ENCODE measurements around the gene TCF7L1. TPM values are rescaled to one million over a fixed set of nuclear protein-coding genes. Genes with fewer than 3 reads are reported as not detected.

The TCF7L1 gene
- total and polyA plus RNA-seq, 9 of the 15 experiments (the other 6 are each of a cell fraction or from before 2014, with no cell fraction given), result 0.03 to 0.11 (median 0.07) TPM; not detected in 5

- ChIA-PET POLR2A (interaction anchor here (1.2 kb wide), 1 partner anchor 40 kb away, joined by 3 read pairs; no protein-coding TSS in a partner anchor), CTCF (ENCODE audit: low intra/inter-chr PET ratio) (no interaction called here)
- no peak overlapping the region for H3K4me2 ChIP-seq (ENCODE audit: insufficient read depth, low read length)
- no peaks in the 10 kb centered on the region for H3K79me2 ChIP-seq (ENCODE audit: control insufficient read depth, insufficient read depth, low read length)
- H3K36me3 ChIP-seq (ENCODE audit: control insufficient read depth, insufficient read depth, low read length), result no peaks in the 10 kb centered on the region
- H3K4me1 ChIP-seq (replicated peaks in 1 of 2; ENCODE audit: control insufficient read depth in 2 of 2, insufficient read depth in 2 of 2, low read length in 2 of 2), result no peaks in the 10 kb centered on the region
- H3K27me3 ChIP-seq (ENCODE audit: control insufficient read depth in 2 of 2, insufficient read depth in 2 of 2, low read length in 2 of 2), result peaks cover 15 to 22% of the 10 kb centered on the region in 2 experiments; a peak in 3 of 5 replicates
- H2AFZ ChIP-seq (ENCODE audit: low read depth, low read length), result no peak overlapping the region
- H3K9me1 ChIP-seq (ENCODE audit: control insufficient read depth, insufficient read depth, low read length), result no peaks in the 10 kb centered on the region
- FAIRE-seq (no peak), ATAC-seq (no peak), DNase-seq (ENCODE audit: extremely low read depth in 1 of 4, low spot score in 3 of 4) (no peak)
- no TSS peak for BruUV-seq (replicated peaks)
- in situ Hi-C loops (cut with MboI) (no loop called here), intact Hi-C loops (cut with micrococcal nuclease) (no loop called here)
- 0% methylated on average over 3 of the region's 3 CpGs for WGBS (ENCODE audit: insufficient coverage, low coverage, missing lambda C conversion rate)
- no peaks in the 10 kb centered on the region for H4K20me1 ChIP-seq (replicated peaks; ENCODE audit: control insufficient read depth, insufficient read depth, low read length)
- H3K9me3 ChIP-seq (replicated peaks; ENCODE audit: control insufficient read depth, insufficient read depth, low read depth, low read length), result no peaks in the 10 kb centered on the region
- no peak overlapping the region for H3K27ac ChIP-seq (ENCODE audit: extremely low read depth, low read depth, low read length)
- H3K9ac ChIP-seq (ENCODE audit: insufficient read depth in 1 of 2, low read depth in 2 of 2, low read length in 2 of 2), result no peak overlapping the region
- TF ChIP-seq GATAD2A (IDR thresholded peaks at IDR 0.05), result no peak
- TF ChIP-seq ILK (tag; IDR thresholded peaks at IDR 0.05; ENCODE audit: borderline replicate concordance, low read depth), result no peak
- TF ChIP-seq RBM34 (IDR thresholded peaks at IDR 0.05; ENCODE audit: borderline replicate concordance, insufficient read depth, low read length), result no peak
- TF ChIP-seq HMG20A (CRISPR knock-in tag; conservative IDR thresholded peaks at IDR 0.05), result no peak
- no peak for TF ChIP-seq IRF2 (CRISPR knock-in tag; IDR thresholded peaks at IDR 0.05)
- no peak for TF ChIP-seq ZBTB43 (CRISPR knock-in tag; IDR thresholded peaks at IDR 0.05)
- TF ChIP-seq ZNF639 (CRISPR knock-in tag; conservative IDR thresholded peaks at IDR 0.05 in 1 of 2, IDR thresholded peaks at IDR 0.05 in 1 of 2), result no peak
- TF ChIP-seq KLF13 (tag; IDR thresholded peaks at IDR 0.05; ENCODE audit: borderline replicate concordance, low read depth), result no peak
- no peak for TF ChIP-seq ZNF12 (CRISPR knock-in tag; IDR thresholded peaks at IDR 0.05)
- TF ChIP-seq NR2C1 (IDR thresholded peaks at IDR 0.05), result no peak
- no peak for TF ChIP-seq NR2C1 (tag; IDR thresholded peaks at IDR 0.05)
- no peak for TF ChIP-seq CHCHD3 (CRISPR knock-in tag; IDR thresholded peaks at IDR 0.05)
- no peak for TF ChIP-seq GATAD2B (IDR thresholded peaks at IDR 0.05; ENCODE audit: borderline replicate concordance)
- no peak for TF ChIP-seq ZNF398 (CRISPR knock-in tag; IDR thresholded peaks at IDR 0.05)
- TF ChIP-seq FOXP4 (CRISPR knock-in tag; IDR thresholded peaks at IDR 0.05; ENCODE audit: borderline replicate concordance), result no peak
- H3K4me3 ChIP-seq, result no peak overlapping the region
These were observed 47.6 kb upstream of the TCF7L1 start for GRCh38 chr2:85085563-85085962.

Measured in K562 (cell line).